Neural cell (in vitro differentiated cells): ENCODE results near the gene MS4A15. TPM values are rescaled to one million over a fixed set of nuclear protein-coding genes. Genes with fewer than 3 reads are reported as not detected.

Experiments used
- H2AFZ ChIP-seq: fragments of 200-600, 300-800 bp; sonication (generic), shearing (Covaris generic); 2 replicates; pipeline ENCODE4 v1.6.0; 2014; ENCODE audit warnings: low read depth, mild to moderate bottlenecking, antibody characterized with exemption, low read length, moderate library complexity
- H3F3A ChIP-seq: fragments of 200-600 bp; shearing (Covaris generic); 2 replicates; pipeline ENCODE4 v1.6.1; 2016; ENCODE audit warnings: mild to moderate bottlenecking, moderate library complexity, mixed read lengths, antibody characterized with exemption, low read length; ENCODE audit not compliant: insufficient read depth, poor library complexity, severe bottlenecking
- H3K27ac ChIP-seq: fragments of 200-600, 300-800 bp; sonication (generic), shearing (Covaris generic); 2 replicates; pipeline ENCODE4 v1.5.1; 2014; ENCODE audit warnings: mild to moderate bottlenecking, low read length, moderate library complexity
- H3K27me3 ChIP-seq: fragments of 300-800, 200-600 bp; sonication (generic), shearing (Covaris generic); 2 replicates; pipeline ENCODE4 v1.6.0; 2014; ENCODE audit warnings: mild to moderate bottlenecking, low read depth, low read length, moderate library complexity; ENCODE audit not compliant: insufficient read depth
- H3K36me3 ChIP-seq: fragments of 300-800, 200-600 bp; sonication (generic), shearing (Covaris generic); 2 replicates; pipeline ENCODE4 v1.5.1; 2014; ENCODE audit warnings: mild to moderate bottlenecking, antibody characterized with exemption, low read length, moderate library complexity; ENCODE audit not compliant: insufficient read depth
- H3K4me2 ChIP-seq: fragments of 300-800, 200-600 bp; sonication (generic), shearing (Covaris generic); 2 replicates; pipeline ENCODE4 v1.6.0; 2014; ENCODE audit warnings: mild to moderate bottlenecking, low read length
- H3K4me3 ChIP-seq: fragments of 300-800, 200-600 bp; sonication (generic), shearing (Covaris generic); 2 replicates; pipeline ENCODE4 v1.5.1; 2014; ENCODE audit warnings: mild to moderate bottlenecking, low read length, moderate library complexity
- H3K79me2 ChIP-seq: fragments of 200-600 bp; shearing (Covaris generic); replicated peaks from 2 replicates; pipeline ENCODE4 v1.6.0; 2014; ENCODE audit warnings: mild to moderate bottlenecking, low read length, moderate library complexity; ENCODE audit not compliant: insufficient read depth
- H3K9ac ChIP-seq: fragments of 300-800, 200-600 bp; sonication (generic), shearing (Covaris generic); 2 replicates; pipeline ENCODE4 v1.6.1; 2016; ENCODE audit warnings: mild to moderate bottlenecking, low read length, mixed read lengths
- H3K9me2 ChIP-seq: fragments of 200-600 bp; shearing (Covaris generic); 2 replicates; pipeline ENCODE4 v1.6.1; 2016; ENCODE audit warnings: mild to moderate bottlenecking, low read length, mixed read lengths; ENCODE audit not compliant: insufficient read depth
- H3K9me3 ChIP-seq: fragments of 200-600, 300-800 bp; sonication (generic), shearing (Covaris generic); 2 replicates; pipeline ENCODE4 v1.6.1; 2016; ENCODE audit warnings: mild to moderate bottlenecking, mixed run types, low read length, moderate library complexity, mixed read lengths
- H4K20me1 ChIP-seq: fragments of 200-600 bp; shearing (Covaris generic); 2 replicates; pipeline ENCODE4 v1.6.1; 2016; ENCODE audit warnings: mild to moderate bottlenecking, mixed run types; ENCODE audit not compliant: insufficient read depth
- EP300 ChIP-seq: fragments of 450-650 bp; conservative IDR thresholded peaks from 2 replicates; pipeline ENCODE4 v1.6.1; 2014; ENCODE audit warnings: antibody characterized with exemption, mild to moderate bottlenecking, moderate library complexity; ENCODE audit not compliant: poor library complexity, severe bottlenecking
- EZH2 ChIP-seq: fragments of 200-600, 300-800 bp; shearing (Covaris generic), sonication (generic); IDR thresholded peaks from 2 replicates; pipeline ENCODE4 v1.6.1; 2014; ENCODE audit warnings: antibody characterized with exemption, low read length, borderline replicate concordance, mild to moderate bottlenecking; ENCODE audit not compliant: insufficient read depth, poor library complexity, severe bottlenecking
- MXI1 ChIP-seq: fragments of 450-650 bp; conservative IDR thresholded peaks from 2 replicates; pipeline ENCODE4 v1.6.1; 2014; ENCODE audit warnings: antibody characterized with exemption, mild to moderate bottlenecking; ENCODE audit not compliant: poor library complexity, severe bottlenecking
- POLR2AphosphoS5 ChIP-seq: IDR thresholded peaks from 2 replicates; pipeline ENCODE4 v1.6.1; 2012
- RAD21 ChIP-seq: fragments of 450-650 bp; conservative IDR thresholded peaks from 2 replicates; pipeline ENCODE4 v1.6.1; 2014; ENCODE audit warnings: antibody characterized with exemption, mild to moderate bottlenecking, moderate library complexity
- SMC3 ChIP-seq: fragments of 450-650 bp; conservative IDR thresholded peaks from 2 replicates; pipeline ENCODE4 v1.6.1; 2014; ENCODE audit warnings: antibody characterized with exemption, mild to moderate bottlenecking, moderate library complexity; ENCODE audit not compliant: poor library complexity
- TAF1 ChIP-seq: IDR thresholded peaks from 2 replicates; pipeline ENCODE4 v1.6.1; 2012; ENCODE audit warnings: low read depth
- polyA plus RNA-seq: library from polyadenylated mRNA; depleted of rRNA; stranded (reverse); fragments of >200 nt; gene quantifications from 2 replicates; pipeline ENCODE4 v1.2.3, GENCODE V29; 2014
- TF ChIP-seq, protein P1 (sequence below): fragments of 450-650 bp; IDR thresholded peaks from 2 replicates; pipeline ENCODE4 v1.5.1; 2014; ENCODE audit warnings: antibody characterized with exemption, mild to moderate bottlenecking, moderate library complexity; ENCODE audit not compliant: poor library complexity, severe bottlenecking
- TF ChIP-seq, protein P2 (sequence below): IDR thresholded peaks from 2 replicates; pipeline ENCODE4 v1.6.1; 2012; ENCODE audit warnings: borderline replicate concordance

The MS4A15 gene
- polyA plus RNA-seq, 1 donor from 2014 or later = not detected

- H3K27me3 ChIP-seq = no peaks in the 10 kb centered on the region
- H3K9ac ChIP-seq = no peak overlapping the region
- H3K9me2 ChIP-seq = no peaks in the 10 kb centered on the region
- H3K9me3 ChIP-seq = no peaks in the 10 kb centered on the region
- no peak overlapping the region for H3K4me2 ChIP-seq
- no peaks in the 10 kb centered on the region for H3K36me3 ChIP-seq
- no peak overlapping the region for H3K4me3 ChIP-seq
- H3K79me2 ChIP-seq = no peaks in the 10 kb centered on the region
- H3K27ac ChIP-seq = no peak overlapping the region
- no peak for TF ChIP-seq RAD21
- no peak for TF ChIP-seq TAF1
- TF ChIP-seq, protein P1, sequence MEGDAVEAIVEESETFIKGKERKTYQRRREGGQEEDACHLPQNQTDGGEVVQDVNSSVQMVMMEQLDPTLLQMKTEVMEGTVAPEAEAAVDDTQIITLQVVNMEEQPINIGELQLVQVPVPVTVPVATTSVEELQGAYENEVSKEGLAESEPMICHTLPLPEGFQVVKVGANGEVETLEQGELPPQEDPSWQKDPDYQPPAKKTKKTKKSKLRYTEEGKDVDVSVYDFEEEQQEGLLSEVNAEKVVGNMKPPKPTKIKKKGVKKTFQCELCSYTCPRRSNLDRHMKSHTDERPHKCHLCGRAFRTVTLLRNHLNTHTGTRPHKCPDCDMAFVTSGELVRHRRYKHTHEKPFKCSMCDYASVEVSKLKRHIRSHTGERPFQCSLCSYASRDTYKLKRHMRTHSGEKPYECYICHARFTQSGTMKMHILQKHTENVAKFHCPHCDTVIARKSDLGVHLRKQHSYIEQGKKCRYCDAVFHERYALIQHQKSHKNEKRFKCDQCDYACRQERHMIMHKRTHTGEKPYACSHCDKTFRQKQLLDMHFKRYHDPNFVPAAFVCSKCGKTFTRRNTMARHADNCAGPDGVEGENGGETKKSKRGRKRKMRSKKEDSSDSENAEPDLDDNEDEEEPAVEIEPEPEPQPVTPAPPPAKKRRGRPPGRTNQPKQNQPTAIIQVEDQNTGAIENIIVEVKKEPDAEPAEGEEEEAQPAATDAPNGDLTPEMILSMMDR = no peak
- TF ChIP-seq POLR2AphosphoS5 = no peak
- no peak for TF ChIP-seq EP300
- no peak for TF ChIP-seq SMC3
- TF ChIP-seq MXI1 = no peak
- TF ChIP-seq EZH2 = no peak
- TF ChIP-seq, protein P2, sequence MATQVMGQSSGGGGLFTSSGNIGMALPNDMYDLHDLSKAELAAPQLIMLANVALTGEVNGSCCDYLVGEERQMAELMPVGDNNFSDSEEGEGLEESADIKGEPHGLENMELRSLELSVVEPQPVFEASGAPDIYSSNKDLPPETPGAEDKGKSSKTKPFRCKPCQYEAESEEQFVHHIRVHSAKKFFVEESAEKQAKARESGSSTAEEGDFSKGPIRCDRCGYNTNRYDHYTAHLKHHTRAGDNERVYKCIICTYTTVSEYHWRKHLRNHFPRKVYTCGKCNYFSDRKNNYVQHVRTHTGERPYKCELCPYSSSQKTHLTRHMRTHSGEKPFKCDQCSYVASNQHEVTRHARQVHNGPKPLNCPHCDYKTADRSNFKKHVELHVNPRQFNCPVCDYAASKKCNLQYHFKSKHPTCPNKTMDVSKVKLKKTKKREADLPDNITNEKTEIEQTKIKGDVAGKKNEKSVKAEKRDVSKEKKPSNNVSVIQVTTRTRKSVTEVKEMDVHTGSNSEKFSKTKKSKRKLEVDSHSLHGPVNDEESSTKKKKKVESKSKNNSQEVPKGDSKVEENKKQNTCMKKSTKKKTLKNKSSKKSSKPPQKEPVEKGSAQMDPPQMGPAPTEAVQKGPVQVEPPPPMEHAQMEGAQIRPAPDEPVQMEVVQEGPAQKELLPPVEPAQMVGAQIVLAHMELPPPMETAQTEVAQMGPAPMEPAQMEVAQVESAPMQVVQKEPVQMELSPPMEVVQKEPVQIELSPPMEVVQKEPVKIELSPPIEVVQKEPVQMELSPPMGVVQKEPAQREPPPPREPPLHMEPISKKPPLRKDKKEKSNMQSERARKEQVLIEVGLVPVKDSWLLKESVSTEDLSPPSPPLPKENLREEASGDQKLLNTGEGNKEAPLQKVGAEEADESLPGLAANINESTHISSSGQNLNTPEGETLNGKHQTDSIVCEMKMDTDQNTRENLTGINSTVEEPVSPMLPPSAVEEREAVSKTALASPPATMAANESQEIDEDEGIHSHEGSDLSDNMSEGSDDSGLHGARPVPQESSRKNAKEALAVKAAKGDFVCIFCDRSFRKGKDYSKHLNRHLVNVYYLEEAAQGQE = no peak
- no peak overlapping the region for H2AFZ ChIP-seq
- H3F3A ChIP-seq = no peaks in the 10 kb centered on the region
- H4K20me1 ChIP-seq = no peaks in the 10 kb centered on the region
Observed at GRCh38 chr11:60717956-60718355, 38.7 kb upstream of the MS4A15 start.

- H3K27ac ChIP-seq = no peak overlapping the region
- H4K20me1 ChIP-seq = no peaks in the 10 kb centered on the region
- H3K9me3 ChIP-seq = no peaks in the 10 kb centered on the region
- no peak overlapping the region for H3K4me2 ChIP-seq
- TF ChIP-seq POLR2AphosphoS5 (no peak), MXI1 (no peak), EP300 (no peak), TAF1 (no peak), SMC3 (no peak), EZH2 (no peak), RAD21 (no peak)
- TF ChIP-seq, protein P1 = no peak
- TF ChIP-seq, protein P2 = no peak
- no peak overlapping the region for H2AFZ ChIP-seq
- H3K4me3 ChIP-seq = no peak overlapping the region
- H3F3A ChIP-seq = no peaks in the 10 kb centered on the region
- H3K9me2 ChIP-seq = no peaks in the 10 kb centered on the region
- H3K9ac ChIP-seq = no peak overlapping the region
- no peaks in the 10 kb centered on the region for H3K36me3 ChIP-seq
- H3K27me3 ChIP-seq = no peaks in the 10 kb centered on the region
- H3K79me2 ChIP-seq = no peaks in the 10 kb centered on the region
Observed at GRCh38 chr11:60718524-60719316, 37.9 kb upstream of the MS4A15 start.
